SHP77 (cell line): Measurements from ENCODE around the gene ZNF750.
"Not testable (repeated sequence)": the region's sequence is repeated elsewhere in the genome, so short reads cannot be mapped to it uniquely, and the experiment has no call there.

ENCODE experiments used
- DNase-seq, 2 experiments: peaks; one replicate each; lab custom pipeline; 2025; lab: John Stamatoyannopoulos, UW

ZNF750 gene

DNA sequence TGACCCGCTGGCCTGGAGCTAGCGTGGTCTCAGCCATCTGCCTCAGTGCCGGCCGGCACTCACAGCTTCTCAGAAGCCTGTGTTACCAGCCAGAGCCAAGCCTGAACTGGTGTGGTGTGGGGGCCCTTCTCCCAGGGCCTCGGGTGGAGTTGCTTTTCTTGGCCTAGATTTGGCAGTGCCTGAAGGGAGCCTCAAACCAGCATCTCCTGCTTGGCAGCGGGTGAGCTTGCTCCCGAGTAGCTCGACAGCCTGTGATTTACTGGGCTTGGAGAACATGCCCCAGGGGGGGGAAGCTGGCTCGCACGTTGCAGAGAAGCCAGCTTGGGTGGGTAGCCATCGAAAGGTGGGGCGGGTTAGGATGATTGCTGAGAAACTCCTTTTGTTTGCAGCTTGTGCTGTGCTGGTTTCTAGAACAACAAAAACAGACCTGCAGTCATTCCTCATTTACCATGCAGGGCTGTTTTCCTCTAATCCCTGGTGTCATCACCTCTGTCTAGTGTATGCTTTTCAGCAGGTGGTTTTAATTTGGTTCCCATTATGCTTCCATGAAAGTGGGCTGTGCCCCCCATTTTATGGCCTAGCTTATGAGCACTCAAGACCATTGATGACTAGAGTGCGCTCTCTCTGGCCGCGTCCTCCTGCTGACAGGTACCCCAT, 45.7 kb downstream of the ZNF750 start:
- no peak for DNase-seq

DNA sequence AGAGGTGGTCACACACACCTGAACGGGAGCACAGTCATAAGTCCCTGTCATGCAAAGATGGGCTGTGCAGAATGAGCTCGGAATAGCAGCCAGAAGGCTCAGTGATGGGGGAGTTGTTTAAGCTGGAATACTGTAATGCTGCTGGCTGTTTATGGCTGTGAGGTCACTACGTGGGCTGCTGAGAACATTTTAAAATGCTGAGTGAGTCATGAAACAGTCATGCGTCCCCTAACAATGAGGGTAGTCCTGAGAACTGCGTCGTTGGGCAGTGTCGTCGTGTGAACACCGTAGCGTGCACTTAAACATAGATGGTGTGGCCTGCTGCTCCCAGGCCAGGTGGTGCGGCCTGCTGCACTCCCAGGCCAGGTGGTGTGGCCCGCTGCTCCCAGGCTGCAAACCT, 48.3 kb downstream of the ZNF750 start:
- no peak for DNase-seq

DNA sequence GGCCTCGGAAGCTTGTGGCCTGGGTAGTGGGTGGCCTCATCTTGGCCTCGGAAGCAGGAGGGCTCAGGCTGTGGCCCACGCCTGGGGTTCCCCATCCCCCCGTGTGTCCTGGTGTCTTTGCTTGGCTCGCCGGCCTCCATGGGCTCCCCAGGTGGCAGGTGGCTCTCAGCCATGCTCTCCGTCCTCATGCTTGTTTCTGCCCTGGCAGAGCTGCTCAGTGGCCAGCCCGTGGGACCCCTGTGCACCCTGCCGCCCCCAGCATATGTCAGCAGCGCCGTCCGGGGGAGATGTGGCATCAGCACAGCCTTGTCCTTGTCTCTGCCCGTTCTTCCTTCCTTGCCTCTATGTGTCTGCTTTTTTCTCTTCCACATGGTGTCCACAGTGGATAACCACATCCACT, 49.4 kb downstream of the ZNF750 start:
- no peak for DNase-seq

DNA sequence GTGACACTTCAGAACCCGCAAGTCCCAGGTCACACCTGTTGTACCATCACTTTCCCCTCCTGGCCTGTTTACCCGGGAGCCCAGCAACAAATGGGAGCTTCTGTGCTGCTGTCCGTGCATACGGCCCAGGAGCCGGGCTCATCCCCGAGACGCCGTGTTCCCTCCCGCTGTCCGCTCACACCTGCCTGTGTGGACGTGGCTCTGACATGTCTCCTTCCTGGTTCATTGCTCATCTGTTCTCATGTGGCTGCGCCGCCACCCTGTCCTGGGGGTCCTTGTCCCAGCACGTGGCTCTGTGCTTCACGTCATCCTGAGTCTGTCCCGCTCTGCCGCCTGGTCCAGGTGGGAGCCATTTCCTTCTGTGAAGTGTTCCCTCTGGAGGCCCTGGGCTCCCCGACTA, 50.0 kb downstream of the ZNF750 start:
- no peak for DNase-seq

DNA sequence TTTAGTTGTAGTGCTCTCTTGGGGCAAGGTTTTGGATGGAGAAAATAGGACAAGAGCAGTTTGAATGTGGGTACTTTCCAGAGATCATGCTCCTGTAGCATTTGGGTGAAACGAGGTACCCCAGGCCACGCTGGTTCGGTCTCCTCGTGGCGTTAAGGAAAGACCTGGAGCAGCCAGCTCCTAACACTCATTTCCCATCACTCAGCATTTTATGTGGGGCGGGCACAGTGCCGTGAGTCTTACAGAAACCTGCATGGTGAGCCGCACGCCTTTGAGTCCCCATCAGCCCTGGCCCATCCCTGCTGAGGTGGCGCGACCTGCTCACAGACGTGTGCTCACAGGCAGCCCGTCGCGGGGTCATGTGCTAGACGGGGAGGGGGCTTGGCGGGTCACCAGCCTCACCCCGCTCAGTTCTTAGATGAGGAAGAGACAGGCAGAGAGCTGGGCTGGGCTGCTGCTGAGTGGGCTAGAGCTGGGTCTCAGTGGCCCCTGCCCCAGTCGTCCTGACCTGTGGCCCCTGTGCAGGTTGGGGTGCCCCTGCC, 50.7 kb downstream of the ZNF750 start:
- no peak for DNase-seq

DNA sequence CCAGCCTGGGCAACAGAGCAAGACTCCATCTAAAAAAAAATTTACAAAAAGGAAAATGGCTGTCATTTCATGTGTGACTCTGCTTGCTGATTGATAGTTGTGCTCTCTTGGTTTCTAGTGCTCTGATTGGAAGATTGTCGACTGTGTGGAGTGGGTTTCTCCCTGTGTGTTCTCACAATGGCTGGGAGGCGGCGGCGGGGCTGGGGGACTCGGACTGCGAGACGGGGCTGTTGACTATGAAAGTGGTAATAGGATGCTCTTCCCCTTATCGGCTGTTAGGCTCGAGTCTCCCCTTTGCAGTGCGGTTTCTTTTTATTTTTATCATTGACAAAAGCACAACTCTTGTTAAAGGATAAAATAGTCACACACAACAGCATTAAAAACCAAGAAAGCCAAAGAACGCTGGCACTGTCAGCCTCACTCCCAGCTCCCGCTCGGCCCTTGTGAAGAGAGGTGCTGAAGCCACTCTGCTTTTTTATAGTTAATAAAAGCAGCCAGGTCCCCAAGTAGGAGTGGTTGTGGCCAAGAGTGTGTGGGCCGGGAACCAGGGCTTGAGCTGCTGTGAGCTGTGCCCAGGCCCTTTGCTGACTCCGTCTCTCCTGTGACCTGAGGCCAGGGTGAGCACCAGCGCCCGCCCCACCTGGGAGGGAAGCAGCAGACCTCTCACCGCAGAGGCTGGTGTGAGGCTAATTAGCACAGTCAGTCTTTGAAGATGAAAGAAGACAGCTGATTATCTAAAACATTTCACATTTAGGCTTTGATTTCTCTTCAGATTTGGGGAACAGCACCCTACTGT, 51.4 kb downstream of the ZNF750 start:
- no peak for DNase-seq

DNA sequence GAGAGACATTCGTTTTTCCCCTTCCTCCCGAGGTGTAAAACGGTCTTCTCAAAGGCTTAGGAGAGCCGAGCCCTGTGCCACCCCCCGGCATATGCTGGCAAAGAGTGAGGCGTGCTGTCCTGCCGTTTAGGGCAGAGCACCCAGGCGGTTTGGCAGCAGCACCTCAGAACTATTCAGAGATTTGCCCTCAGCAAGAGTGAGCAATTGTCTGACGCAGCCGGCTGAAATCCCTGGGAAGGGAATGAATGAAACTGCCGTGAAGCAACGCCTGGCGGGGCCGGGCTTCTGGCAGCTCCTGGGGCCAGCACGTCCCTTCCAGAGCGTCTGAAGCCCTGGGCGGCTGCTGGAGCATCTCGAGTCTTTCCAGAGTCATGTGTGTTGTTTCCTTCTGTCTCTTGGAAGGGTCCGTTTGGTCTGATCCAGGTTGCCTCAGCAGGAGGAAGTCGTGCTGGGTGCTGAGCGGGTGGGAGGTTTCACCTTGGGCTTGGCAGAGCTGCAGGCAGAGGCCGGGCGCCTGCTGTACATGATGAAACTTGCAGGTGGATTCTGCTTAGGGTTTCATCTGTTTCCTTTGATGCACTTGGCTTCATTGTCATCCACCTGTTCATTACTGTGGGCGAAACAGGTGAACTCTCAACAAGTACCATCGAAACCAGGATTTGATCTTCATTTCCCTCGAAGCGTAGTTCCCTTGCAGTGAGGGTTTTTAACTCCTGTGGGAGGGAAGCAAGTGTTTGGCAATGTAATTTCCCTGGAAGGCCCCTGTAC, 52.6 kb downstream of the ZNF750 start:
- no peak for DNase-seq

DNA sequence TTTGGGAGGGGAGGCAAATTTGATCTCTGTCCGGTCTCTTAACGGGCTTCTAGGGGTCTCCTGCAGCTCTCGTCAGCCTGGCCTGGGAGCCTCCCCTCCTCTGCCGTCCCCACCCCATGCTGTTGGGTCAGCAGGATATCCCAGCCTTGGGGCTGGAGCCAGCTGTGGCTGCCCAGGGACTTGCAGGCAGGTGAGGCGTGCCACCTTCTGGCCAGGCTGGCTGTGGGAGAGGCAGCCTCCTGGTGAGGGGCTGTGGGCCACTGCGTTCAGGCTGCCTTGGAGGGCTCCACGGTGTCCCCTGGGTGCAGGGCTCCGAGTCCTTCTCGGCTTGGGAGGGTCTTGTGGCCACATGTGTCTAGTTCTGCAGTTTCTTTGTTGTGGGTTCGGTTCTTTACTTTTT, 53.4 kb downstream of the ZNF750 start:
- DNase-seq: no peak

DNA sequence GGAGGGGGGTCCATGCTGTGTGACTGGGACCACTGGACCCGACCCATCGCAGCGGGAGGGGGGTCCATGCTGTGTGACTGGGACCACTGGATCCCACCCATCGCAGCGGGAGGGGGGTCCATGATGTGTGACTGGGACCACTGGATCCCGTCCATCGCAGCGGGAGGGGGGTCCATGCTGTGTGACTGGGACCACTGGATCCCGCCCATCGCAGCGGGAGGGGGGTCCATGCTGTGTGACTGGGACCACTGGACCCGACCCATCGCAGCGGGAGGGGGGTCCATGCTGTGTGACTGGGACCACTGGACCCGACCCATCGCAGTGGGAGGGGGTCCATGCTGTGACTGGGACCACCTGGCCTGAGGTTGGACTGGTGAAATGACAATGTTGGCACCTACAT, 54.2 kb downstream of the ZNF750 start:
- DNase-seq: not testable (repeated sequence)

DNA sequence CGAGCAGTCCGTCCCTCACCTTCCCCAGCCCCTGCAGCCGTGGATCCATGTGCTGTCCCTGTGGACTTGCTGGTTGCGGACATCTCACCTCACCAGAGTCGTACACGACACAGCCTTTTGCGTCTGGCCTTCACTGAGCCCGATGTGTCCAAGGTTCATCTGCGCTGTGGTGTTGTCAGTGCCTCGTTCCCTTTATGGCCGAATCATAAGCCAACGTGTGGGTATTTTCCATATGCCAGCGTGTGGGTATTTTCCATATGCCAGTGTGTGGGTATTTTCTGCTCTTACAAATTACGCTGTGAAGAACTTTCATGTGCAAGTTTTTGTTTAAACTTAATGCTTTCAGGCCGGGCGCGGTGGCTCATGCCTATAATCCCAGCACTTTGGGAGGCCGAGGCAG, 56.3 kb downstream of the ZNF750 start:
- no peak for DNase-seq

DNA sequence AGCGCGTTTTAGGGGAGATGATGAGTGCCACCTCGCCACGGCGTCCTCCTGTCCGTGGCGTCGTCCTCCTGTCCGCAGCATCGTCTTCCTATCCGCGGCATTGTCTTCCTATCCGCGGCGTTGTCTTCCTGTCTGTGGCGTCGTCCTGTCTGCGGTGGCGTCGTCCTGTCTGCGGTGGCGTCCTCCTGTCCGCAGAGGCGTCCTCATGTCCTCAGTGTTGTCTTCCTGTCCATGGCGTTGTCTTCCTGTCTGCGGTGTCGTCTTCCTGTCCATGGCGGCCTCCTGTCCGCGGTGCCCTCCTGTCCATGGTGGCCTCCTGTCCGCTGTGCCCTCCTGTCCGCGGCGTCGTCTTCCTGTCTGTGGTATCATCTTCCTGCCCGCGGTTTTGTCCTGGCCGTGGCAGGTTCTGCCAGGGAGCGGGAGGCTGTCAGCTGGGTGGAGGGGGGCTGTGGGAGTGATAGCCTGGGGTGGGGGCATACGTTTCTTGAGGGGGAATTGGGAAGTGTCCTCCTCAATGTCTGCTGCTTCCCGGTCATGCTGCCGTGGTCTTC, 57.1 kb downstream of the ZNF750 start:
- DNase-seq: no peak

DNA sequence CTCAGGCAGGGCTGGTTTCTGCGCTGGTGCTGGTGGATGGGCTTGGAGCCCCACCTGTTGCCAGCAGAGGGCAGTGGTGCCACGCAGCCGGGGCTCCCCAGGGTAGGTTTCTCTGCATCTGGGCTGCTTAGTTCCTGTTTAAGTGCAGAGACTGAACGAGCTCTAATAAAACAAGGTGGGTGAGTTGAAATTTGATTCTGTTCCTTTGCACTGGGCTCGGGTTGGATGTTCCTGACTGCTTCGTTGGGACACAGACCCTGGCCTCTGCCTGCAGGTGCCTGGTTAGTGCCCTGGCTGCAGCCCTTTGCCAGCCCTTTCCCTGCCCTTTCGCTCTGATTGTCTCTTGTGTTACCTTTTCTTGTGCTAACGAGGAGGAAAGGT, 57.9 kb downstream of the ZNF750 start:
- peak; percentile 50 to 68 for DNase-seq

DNA sequence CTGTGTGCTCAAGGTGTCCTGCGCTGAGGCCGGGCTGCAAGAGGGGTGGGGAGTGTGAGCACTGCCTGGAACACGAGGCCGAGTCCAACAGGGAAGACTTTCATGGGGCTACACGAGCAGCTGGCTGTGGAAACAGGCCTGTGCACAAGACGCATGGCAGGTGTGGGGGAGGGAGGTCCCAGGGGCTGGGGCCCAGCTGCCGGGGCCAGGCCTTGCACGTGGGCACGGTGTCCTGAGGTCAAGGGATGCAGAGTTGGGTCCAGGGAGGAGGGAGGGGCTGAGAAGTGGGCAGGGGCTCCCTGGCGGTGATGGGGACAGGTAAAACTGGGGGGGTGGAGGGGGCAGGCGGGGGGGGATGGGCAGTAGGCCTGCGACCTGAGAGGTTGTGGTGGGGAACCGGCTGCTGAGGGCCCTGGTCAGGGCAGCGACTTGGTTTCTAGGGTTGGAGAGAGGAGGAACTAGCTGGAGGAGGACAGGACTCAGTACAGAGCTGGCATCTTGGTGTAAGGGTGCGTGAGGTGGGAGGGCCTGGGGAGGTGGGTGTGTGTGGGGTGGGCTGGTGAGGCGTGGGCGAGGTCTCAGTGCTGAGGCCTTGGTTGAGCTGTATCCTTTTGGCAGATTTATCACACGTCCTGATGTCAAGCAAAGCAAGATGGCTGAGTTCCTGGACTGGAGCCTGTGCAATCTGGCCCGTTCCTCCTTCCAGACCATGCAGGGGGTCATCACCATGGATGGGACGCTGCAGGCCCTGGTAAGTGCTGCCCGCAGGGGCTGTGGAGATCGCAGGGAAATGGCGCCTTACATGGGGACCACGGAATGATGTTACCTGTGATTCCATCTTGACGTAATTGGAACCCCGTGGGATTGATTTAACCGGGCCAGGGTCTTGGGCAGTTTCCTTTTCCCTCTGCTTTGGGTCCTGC, 58.6 kb downstream of the ZNF750 start:
- peak in 1 of 2 experiments; percentile 6 for DNase-seq

DNA sequence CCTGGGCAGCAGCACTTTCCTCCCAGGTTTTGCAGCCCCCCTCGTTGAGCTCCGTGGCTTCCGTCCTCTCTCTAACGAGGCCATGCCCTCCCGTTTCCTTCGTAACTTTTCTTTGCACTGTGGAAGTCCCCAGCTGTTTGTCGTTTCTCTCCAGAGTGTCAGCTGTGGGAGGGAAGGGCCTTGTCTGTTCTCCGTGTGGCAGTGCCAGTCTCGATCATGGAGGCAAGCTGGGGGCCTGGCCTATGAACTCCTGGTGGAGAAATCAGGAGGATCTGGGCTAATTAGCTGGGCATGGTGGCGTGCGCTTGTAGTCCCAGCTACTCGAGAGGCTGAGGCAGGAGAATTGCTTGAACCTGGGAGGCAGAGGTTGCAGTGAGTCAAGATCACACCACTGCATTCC, 59.6 kb downstream of the ZNF750 start:
- no peak for DNase-seq

DNA sequence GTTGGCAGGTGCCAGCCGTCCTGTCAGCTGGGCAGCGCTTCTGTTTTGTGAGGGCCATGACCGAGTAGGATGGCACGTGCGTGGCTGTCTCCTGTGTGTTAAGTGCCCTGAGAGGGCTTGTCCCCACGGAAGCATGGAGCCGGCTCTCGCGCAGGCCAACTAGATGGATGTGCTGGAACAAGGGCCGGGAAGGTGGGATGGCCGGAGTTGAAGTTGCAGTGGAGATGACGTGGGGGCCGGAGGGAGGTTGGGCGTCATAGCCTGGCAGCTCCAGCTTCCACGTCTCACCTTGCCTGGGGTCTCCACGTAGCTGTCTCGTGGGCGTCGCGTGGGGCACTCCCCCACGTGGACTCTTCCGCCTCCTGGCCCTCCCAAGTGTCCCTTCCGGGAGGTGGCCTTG, 60.3 kb downstream of the ZNF750 start:
- no peak for DNase-seq
